ENCODE measurements around the gene CRY1.
A peak's percentile ranks its signal among the peaks of the same experiment; 100 is the strongest.
"Not testable (repeated sequence)": the region's sequence is repeated elsewhere in the genome, so short reads cannot be mapped to it uniquely, and the experiment has no call there.

Gene CRY1

GRCh38 chr12:106997916-106998315, 95.4 kb downstream of the CRY1 start:
- DNase-seq, result no peak

DNA sequence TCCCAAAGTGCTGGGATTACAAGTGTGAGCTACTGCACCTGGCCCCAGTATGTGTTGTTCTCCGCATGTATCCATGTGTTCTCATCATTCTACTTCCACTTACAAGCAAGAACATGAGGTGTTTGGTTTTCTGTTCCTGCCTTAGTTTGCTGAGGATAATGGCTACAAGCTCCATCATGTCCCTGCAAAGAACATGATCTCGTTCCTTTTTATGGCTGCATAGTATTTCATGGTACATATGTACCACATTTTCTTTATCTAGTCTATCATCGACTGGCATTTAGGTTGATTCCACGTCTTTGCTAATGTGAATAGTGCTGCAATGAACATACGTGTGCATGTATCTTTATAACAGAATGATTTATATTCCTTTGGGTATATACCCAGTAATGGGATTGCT, 97.2 kb downstream of the CRY1 start:
- DNase-seq, result not testable (repeated sequence)

DNA sequence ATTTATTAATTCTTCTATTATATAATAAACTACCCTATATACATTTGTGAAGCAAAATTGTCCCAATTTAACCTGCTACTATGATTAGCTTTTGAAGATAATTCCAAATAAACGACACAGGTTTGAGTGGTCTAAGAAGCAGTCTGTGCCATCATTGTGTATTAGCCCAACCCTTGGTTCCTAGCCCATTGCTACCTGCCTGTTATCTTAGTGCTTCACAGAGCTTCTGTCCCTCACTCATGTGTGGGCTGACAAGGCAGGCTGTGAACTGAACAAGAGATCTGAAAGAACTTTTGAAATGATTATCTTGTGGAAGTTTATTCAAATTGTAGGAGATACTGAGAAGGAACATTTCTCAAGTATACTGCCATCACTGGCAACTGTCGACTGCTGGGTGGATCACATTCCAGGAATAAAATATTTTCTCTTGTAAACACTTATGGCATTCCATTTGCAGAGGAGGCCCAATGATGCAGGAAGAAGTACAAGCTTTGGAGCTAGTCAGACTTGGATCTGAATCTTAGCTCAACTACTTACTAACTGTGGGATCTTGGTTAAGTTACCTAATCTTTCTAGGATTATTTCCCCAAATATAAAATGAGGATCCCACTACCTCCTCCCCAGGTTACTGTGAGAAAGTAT, 98.6 kb downstream of the CRY1 start:
- no peak for DNase-seq

GRCh38 chr12:106987846-106988245, 105.5 kb downstream of the CRY1 start:
- no peak for DNase-seq

DNA sequence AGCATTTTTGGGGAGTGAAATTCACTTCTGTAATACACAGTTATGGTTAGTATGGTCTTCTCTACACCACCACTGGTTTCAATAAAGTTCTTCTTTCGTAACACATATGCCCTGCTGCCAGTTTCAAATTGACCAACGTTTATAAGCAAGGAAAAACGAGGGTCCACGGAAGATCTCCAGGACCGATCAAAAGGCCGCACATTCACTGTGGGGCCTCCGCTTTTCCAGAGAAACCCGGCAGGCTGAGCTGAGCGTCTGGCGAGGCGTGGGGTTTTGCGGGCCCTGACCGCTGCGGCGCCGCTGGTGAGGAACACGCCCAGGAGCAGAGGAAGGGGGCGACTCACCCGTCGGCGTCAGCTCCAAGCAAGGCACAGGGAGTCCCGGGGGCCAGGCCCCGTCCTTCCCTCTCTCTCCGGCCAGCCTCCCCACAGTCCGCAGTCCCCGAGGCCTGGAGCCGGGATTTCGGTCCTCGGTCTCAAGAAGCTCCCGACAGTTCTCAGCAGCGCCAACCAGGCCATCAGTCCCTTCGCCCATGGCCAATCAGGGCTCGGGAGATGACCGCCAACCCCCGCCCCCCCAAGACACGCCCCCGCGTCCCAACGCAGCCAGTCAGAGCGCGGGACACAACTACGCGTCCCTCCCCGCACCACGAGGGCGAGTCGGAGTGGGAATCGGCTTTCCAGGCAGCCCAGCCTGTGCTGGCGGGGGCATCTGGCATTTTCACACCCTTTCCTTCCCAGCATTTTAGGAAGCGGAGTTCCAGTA, 106.5 kb downstream of the CRY1 start, which contains the start of gene MTERF2:
Gene MTERF2, minus strand, starts transcription at position 522 of the 765 bp plus-strand sequence. CDS start 8,432 bp downstream, outside the sequence.
- DNase-seq, result peak; percentile 85

DNA sequence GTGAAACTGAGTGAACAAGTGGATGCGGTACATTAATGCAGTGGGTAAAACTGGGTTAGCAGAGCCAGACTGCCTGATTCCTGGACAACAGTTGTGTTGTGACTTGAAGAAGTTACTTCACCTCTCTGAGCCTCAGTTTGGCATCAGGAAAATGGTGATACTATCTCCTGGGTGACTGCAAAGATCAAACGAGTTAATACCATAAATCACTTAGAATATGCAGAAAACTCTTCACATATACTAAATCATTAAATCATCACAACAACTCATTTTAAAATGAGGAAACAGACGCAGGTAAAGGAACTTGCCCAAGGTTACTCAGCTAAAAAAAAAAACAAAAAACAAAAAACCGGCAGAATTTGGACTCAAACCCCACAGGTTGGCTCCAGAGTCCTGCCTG, 107.2 kb downstream of the CRY1 start:
- DNase-seq, result no peak

DNA sequence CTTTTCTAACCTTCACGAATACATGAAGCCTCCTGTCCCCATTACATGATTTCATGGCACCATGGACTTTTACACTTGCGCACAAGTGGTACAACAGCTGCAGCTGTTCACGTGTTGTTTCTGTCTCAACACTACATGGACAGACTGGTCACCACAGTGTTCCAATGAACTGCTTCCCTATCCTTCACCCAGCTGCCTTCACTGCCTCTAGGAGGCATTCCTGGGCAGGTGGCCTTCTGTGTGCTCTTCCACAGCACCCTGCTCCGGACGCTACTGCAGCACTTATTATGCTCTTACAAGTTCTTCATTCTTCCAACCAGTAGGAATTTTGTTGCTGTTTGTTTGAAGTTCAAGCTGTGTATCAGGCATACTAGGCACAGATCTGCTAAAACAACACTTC, 107.9 kb downstream of the CRY1 start:
- DNase-seq, result no peak

DNA sequence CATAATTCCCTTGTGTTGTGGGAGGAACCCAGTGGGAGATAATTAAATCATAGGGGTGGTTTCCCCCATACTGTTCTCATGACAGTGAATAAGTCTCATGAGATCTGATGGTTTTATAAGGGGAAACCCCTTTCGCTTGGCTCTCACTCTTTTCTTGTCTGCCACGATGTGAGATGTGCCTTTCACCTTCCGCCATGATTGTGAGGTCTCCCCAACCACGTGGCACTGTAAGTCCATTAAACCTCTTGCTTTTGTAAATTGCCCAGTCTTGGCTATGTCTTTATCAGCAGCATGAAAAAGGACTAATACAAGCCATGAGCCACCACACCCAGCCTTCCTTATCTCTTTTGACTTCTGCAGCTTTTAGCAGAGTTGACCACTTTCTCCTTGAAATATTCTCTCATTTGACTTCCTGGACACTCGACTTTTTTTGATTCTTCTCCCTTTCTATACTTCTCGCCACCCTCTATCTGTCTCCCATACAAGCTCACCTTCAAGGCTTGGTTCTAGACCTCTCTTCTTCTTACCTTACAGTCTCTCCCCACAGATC, 108.7 kb downstream of the CRY1 start:
- DNase-seq, result no peak

DNA sequence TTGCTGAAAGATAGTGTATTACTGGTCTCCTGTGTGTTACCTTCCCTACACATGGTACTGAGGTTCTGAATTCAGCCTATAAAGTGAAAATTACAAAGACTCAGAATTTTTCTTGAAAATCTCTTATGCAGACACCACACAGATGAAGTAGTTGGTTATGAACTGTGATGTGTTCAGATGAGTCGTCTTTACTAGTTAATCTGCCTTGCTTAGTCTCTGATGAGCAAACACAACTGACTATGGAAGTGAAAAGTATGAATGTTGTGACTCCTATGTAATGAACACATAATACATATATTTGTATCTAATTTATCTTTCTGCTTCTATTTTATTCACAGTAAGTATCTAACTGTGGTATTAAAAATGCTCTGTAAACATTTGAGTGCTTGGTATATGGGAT, 111.1 kb downstream of the CRY1 start:
- no peak for DNase-seq

GRCh38 chr12:106981788-106982187, 111.6 kb downstream of the CRY1 start:
- DNase-seq, result no peak

DNA sequence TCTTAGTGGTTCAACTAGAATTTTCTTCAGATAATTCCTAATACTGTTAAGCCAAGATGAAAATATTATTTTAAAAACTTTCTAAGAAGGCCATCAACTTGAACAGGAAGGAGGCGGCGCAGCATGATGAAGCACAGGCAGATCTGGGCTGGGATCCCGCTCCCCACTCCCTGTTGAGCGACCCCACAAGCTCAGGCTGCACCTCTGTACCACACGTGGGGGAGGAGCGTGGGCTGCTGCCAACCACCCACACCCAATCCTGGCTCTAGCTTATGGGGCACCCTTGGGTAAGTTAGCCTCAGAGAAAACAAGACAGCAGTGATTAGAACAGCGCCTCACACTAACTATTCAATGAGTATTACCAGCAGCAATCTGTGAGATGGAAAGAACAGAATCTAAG, 112.4 kb downstream of the CRY1 start:
- no peak for DNase-seq

- no peak for DNase-seq
These were observed 115.1 kb downstream of the CRY1 start for GRCh38 chr12:106978035-106978800.

DNA sequence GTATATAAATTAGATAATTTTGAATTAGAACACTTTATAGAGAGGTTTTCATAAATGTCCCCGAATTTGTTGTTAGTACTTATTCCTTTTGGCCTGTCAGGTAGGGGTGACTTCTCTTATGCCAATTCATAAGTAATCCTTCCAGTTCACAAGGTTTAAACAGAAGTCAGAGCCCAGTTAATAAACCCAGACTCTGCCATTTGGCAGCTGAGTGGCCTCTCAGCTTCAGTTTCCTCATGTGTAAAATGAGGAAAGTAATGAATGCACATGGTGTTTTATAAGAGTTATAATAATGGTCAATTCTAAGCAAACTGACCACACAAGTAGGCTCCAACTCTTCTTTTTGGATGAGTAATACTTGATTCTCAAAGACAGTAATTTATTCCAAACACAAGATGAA, 116.7 kb downstream of the CRY1 start:
- no peak for DNase-seq

- DNase-seq, result no peak
These were observed 117.2 kb downstream of the CRY1 start for GRCh38 chr12:106975993-106976658.

DNA sequence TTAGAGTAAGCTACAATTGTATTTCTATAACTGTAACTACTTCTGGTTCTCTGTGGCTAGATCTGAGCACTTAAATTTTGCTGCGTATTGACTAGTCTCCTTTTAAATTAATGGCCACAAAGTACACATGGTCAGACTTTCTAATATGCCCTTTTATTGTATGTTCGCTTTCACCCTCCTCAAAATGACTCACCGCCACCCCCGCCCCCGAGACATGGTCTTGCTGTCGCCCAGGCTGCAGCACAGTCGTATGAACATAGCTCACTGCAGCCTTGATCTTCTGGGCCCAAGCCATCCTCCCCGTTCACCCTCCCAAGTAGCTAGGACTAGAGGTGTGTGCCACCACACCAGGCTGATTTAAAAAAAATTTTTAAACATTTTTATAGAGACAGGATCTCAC, 118.3 kb downstream of the CRY1 start:
- DNase-seq, result no peak

DNA sequence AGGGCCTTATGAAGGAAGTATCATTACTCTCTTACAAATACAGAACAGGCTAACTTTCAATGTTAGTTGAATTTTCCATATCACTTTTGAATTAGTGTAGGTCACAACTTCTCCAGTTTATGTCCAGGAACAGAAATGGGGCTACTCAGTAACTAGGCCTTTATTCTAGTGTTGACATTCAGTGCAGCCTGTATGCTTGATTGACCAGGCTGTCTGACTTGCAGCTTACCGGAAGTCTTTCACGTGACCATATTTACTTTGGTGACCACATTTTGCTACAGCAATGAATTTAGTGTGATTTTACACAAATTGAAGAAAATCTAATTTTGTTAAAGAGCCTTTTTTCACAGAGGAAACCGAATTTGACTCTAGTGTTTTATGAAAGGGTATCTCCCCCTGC, 118.8 kb downstream of the CRY1 start:
- no peak for DNase-seq

GRCh38 chr12:106973545-106973944, 119.8 kb downstream of the CRY1 start:
- no peak for DNase-seq

DNA sequence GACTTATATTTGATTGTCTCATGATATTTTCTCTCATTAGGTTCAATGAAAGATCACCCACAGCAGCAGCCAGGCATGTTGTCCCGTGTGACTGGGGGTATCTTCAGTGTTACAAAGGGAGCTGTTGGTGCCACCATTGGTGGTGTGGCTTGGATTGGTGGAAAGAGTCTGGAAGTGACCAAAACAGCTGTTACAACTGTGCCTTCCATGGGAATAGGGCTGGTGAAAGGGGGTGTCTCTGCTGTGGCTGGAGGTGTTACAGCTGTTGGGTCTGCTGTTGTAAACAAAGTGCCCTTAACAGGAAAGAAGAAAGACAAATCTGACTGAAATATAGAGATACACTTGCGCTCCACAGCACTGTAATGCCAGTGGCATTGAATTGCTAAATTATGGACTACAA, 122.3 kb downstream of the CRY1 start:
- no peak for DNase-seq

DNA sequence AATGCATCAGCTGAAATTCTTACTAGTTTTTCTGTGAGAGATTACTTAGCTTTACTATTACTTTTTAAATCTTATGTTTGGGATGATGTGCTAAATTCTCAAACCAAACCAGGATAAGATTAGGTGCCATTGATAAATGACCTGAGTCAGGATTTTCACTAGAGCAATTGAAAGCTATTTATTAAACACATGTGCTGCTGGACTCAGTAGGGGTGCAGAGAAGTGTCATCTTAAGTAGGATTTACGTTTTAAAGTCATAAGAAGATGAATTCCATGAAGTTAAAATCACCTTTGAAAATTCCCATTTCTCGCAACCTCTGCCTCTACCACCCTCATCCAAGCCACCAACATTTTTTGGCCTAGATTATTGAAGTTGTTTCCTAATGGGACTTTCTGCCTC, 128.8 kb downstream of the CRY1 start:
- DNase-seq, result no peak

GRCh38 chr12:106962286-106962685, 131.1 kb downstream of the CRY1 start:
- no peak for DNase-seq

DNA sequence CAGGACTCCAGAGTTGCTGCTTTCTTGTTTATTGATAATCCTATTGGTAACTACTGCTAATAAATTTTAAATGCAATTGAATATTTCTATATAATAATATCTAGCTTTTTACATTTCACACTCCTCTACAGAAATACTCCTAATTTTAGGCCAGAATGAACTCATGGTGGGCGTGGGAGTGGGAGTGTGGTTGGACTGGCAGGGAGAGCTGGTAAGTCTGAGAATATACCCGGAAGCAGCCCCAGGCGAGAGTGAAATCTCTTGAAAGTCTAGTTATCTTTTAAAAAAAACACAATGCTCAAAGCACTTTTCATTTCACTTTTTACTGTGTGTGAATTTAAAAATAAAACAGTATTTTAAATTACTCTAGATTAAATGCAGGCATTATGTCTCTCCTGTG, 132.9 kb downstream of the CRY1 start:
- DNase-seq, result no peak

DNA sequence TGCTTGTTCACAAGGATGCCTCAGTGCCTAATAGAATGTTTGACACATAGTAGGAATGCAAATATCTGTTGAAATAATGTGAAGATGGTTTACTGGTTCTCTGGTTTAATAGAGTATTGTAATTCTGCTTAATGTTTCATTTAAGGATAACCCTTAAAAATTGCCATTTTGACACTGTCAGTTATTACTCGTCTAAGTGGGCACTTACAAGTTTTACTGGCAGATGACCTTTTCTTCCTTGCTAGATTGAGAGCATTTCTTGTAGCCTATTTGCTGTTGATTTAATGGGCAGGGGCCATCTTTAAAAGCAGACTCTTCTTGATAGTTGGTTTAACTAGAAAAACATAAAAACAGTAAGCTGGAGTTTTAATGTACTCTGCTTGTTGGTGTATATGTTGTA, 135.8 kb downstream of the CRY1 start:
- DNase-seq, result no peak

DNA sequence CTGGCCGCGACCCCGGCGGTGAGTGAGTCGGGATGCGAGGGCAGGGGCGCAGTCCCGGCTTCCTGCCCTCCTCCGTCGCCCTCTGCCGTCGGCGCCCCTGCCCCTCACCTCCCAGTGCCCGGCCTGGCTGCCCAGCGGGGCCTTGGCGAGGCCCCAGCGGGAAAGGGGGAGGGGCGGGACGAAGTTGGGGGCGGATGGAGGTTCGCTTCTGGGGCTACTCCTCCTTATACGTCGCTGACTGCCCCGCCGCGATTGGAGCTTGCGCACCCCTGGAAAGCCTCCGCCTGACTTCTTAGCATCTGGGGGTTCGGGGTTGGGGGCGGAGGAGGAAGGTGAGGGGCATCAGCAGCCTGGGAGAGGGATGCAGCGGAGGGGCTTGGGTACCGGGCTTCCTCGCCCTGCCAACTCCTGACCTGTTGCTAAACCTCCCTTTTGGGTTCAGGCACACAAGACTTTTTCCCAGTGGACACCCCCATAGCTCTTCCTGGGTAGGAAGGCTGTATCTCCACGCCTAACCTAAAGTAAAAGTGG, 137.2 kb downstream of the CRY1 start:
- peak; percentile 62 for DNase-seq

Data from activated CD4-positive, alpha-beta T cell treated with anti-CD3 and anti-CD28 coated beads, Interleukin-2, amount 50 U/mL, for 16 hours (primary cell).